ENCODE data around the gene ZNF516.

ZNF516 gene

DNA sequence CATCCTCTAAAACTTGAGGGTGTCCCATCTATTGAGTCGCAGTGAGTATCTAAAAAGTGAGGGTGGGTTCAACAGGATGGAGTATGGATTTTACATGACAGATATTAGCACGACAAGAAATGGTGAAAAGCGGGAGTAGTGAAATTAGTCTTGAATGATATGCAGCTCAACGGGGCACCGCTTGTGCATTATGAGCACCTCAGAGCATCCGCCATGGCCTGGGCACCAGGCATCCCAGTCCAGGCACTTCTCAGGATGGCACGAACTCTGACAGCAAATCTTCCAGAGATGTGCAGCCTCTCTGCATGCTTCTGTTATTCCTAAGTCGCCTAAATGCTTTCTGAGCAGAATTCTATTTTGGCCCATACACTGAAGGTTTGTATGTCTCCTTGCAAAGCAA is 57.1 kb downstream of the ZNF516 start:
- no peak for DNase-seq (ENCODE audit: low spot score)

- no peak for DNase-seq (ENCODE audit: low spot score)
These were observed 58.0 kb downstream of the ZNF516 start for GRCh38 chr18:76437011-76437410.

GRCh38 chr18:76436342-76436741 is 58.7 kb downstream of the ZNF516 start:
- no peak for DNase-seq (ENCODE audit: low spot score)

GRCh38 chr18:76435316-76435989 is 59.6 kb downstream of the ZNF516 start:
- no peak for DNase-seq (ENCODE audit: low spot score)

- no peak for DNase-seq (ENCODE audit: low spot score)
These were observed 60.6 kb downstream of the ZNF516 start for GRCh38 chr18:76434452-76434851.

DNA sequence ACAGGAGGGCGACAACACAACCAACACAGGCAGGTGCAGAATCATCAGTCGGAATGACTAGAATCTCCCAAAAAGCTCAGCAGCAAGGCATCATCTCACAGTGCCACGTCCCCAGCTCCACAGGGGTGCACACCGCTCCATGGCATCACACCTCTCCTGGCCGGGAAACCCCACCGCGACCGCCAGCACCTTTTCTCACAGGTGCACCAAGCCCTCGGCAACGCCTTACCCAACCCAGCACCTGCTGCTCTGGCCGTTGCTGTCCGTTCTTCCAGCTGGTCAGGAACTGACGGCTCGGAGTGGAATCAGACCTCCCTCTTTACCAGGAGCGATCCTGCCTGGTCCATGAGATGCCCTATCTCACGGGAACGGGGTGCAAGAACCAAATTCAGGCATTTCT is 61.3 kb downstream of the ZNF516 start:
- no peak for DNase-seq (ENCODE audit: low spot score)

GRCh38 chr18:76432970-76433767 is 61.9 kb downstream of the ZNF516 start:
- DNase-seq (ENCODE audit: low spot score): no peak

GRCh38 chr18:76432274-76432755 is 62.7 kb downstream of the ZNF516 start:
- DNase-seq (ENCODE audit: low spot score): no peak

GRCh38 chr18:76431437-76432273 is 63.4 kb downstream of the ZNF516 start:
- no peak for DNase-seq (ENCODE audit: low spot score)

DNA sequence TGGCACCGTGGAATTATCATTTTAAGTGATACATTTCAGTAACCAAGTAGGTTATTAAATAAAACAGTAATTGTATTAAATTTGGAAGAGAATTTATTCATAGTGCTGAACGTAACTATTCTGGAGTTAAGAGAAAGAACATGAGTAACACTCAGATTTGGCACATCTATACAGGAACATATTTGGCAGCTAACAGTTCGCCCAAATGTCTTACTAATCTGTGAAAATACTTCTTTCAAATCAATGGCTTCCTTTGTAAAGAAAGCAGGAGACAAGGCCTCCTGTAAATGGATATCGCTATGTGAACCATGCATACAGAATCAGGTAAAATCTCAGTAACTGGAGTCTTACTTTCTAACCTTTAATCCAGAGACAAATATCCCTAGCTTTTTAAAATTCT is 64.4 kb downstream of the ZNF516 start:
- DNase-seq (ENCODE audit: low spot score): no peak

DNA sequence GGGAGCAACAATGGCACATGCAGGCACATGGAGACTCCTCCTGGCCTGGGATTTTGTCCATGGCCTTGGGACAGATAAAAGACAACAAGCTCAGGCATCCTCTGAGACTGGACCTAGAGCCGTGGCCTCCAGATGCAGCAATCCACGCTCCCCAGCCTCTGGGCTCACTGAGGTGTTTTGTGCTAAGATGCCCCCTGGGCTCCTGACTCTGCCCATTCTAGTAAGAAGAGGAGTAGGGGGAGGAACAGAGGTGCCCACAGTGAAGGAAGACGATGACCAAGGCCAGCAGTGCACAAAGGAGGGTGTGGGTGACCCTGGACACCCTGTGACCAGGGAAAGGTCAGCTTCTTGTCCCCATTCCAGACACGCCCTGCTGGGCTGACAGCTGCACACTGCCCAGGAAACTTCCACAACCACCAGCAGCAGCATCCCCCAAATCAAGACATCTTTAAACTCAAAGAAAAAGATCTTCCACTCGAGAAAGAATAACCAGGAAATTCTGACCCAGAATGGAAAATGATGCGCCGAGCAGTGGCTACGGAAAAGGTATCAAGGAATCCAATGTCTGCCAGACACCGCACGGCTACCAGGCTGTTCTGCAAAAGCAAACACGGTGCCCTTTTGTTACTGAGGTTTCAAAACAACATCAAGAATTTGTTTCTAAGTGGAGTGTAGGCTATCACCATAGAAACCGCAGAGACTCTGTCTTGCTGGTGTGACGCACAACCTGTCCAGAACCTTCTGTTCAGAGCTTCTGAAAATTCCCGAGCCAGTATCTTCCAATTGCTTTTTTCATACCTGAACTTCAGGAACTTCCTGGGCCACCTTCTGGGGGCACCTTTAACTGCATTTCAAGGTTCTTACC is 65.5 kb downstream of the ZNF516 start:
- DNase-seq (ENCODE audit: low spot score): no peak

DNA sequence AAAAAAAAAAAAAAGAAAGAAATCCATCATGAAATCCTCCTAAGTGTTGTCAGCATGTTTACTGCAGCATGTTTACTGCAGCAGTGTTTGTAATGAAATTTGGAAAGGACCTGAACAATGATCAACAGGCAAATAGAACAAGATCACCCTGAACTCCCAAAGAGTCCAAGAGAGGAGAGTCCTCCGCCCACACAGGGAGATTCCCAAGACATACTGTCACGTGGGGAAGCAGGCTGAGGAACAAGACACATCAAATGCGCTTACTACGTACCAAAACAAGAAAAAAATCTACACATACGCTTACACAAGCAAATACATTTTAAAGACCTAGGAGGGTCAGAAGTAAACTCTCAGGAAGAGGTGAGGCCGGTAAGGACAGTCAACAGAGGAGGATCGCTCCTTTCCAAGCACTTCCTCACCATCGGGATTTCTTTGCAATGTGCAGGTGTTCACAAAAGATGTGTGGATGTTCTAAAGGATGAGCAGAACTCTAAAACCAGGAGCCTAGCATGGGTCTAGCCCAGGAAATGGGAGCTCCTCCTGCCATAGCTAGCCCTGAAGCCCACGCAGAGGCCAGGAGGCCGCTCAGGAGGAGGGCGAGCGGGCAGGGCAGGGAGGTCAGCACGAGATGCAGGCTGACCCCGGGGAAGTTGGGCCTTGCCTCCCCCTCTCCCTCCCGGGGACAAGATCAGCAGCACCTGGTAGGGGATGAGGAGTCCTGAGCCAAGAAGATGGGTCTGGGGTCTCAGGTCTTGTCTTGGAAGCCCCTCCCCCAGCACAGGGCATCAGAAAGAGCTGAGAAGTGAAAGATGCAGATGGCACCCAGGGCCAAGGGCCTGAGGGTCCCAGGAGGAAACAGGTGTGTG is 66.4 kb downstream of the ZNF516 start:
- no peak for DNase-seq (ENCODE audit: low spot score)

GRCh38 chr18:76426737-76427305 is 68.2 kb downstream of the ZNF516 start:
- no peak for DNase-seq (ENCODE audit: low spot score)

DNA sequence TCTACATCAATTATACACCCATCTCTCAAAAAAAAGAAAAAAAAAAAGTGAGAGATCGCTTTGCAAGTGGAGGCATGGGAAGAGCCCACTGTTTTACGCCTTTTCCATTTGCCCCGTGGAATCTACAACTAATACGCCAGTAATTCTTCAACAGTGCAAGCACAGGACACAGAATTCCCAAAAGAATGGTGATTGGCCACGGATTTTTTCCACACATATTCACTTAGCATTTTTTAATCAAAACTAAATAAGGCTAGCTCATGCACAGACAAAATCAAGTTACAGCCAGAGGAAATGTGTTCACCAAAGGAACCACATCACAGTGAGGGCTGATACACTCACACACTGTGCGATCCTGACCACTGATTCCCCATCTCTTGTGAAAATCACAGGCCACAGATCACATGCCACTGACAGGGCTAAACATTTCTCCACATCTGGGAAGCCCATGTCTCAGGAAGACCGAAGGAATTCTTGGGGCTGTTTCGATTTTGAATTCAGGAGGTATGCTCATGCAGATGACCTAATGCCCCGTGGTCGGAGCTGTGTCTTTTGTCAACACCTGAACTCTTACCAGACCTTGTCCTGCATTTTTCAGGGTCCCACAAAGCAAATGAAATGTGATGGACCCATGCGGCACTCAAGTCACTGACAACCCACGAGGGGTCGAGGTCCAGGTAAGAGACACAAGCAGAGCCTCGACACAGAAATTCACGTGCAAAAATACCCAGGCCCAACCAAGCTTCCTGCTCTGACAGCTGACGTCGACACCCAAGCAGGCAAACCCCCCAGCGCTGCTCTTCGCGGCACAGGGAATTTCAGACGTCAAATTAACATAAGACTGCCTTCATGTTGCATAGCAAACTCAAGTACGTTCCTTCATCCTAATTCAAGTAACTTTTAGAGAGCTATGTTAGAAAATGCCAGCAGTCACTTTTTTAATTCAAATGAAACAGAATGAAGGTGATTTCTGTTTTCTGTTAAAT is 69.6 kb downstream of the ZNF516 start:
- DNase-seq (ENCODE audit: low spot score): no peak

DNA sequence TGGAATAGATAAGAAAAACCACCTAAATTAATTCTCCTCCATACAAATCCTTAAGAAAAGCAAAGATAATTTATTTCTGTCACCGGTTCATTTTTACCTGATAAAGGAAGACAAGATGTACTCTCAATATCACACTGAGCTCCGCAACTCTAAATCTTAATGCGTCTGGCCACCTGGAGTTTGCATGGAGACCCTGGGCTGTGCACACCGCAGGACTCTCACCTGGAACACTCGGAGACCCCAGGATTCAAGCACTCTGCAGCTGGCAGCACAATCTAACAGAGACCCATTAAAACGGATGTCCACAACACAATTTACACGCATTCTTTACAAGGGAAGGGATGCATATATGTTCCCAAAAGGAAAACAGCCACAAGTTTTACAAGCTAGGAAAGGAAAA is 72.2 kb downstream of the ZNF516 start:
- DNase-seq (ENCODE audit: low spot score): no peak

GRCh38 chr18:76422121-76422520 is 72.9 kb downstream of the ZNF516 start:
- no peak for DNase-seq (ENCODE audit: low spot score)

DNA sequence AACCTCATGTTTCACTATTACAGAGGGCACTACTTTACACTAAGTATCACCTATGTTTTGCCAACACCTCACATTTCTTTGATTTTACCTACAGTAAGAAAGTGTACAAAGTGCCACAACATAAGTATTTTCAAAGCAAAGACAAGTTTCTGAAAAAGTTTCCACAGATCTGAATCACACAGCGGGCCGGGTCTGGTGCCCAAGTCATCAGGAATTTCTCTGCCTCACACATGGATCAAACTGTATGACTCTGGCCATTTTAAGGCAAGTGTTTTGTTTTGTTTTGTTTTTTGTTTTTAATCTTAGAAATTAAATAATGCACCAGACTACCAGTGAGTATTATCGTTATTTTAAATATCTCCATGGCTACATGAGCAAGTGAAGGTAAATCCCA is 73.4 kb downstream of the ZNF516 start:
- no peak for DNase-seq (ENCODE audit: low spot score)

DNA sequence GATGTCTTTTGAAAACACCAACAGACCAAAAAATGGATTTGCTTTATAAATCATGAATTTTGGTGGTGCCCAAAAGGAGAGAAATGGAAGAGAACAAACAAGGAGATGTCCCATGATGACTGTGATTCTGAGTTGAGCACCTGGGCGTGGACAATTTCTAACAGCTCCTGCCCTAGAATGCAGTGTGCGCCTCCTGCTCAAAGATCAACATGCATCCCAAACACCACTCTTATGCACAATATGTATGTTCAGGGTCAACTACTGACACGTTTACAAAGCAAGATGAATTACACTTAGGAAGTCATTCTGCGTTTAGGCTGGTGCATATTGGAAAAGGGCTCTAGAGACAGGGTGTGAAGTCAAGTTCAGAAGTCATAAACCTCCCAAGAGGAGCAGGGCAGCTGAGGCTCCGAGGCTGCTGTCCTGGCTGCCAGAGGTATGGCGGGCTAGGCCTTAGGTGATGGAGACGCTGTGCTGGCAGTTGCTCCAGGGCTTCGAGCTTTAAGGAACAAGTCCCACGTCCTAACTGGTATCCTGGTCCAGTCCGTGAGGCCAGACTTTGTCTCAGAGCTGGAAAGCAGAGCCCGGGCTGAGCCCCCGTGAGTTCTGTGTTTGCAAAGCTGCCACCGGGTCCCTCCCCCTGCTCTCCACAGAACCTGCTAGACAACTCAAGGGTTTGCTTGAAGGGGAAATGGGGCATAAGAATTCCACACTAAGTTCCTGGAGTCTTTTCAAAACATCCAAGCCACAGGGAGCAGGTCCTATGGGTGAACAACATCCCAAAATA is 74.0 kb downstream of the ZNF516 start:
- DNase-seq (ENCODE audit: low spot score): no peak

Measured in HuH-7.5 (cell line).